ENCODE data around the gene AP4B1. TPM values are rescaled to one million over a fixed set of nuclear protein-coding genes. Genes with fewer than 3 reads are reported as not detected.
"Not testable (repeated sequence)": the region's sequence is repeated elsewhere in the genome, so short reads cannot be mapped to it uniquely, and the experiment has no call there.

Gene AP4B1
- total RNA-seq, 1 experiment from 2014 or later = 11.1 TPM

DNA sequence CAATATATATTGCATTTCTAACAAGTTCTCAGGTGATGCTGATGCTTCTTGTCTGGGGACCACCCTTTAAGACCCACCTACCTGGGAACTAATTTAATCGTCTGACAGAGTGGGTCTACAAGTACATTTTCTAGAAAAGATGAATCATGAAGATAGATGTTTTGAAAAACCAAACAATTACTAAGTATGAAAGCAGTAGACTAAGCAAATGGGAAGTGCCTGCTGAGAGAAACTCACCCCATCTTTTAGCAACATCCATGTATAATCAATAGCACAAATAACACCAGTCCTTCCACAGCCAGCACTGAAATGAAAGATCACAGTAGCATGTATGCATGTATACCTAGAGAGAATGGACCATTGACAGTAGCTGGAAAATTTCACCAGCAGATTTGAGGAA lies 50.4 kb downstream of the AP4B1 start:
- POLR2A ChIA-PET = no interaction called here

DNA sequence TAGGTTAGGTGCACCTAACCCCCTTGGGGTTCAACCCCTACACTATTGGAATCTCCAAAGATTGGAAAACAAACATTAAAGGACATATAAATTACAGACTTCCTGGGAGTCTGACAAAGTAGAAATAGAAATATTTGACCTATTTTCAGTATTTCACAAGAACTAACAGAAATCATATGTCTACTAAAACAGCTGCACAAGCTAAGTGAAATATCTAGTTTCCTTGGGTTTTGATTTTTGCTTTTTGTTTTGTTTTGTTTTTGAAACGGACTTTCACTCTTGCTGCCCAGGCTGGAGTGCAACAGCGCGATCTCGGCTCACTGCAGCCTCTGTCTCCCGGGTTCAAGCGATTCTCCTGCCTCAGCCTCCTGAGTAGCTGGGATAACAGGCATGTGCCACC lies 51.9 kb downstream of the AP4B1 start:
- H4K20me1 ChIP-seq (ENCODE audit: insufficient read depth); H3K27me3 ChIP-seq (ENCODE audit: insufficient read depth, low read length); ATAC-seq; H3K36me3 ChIP-seq (ENCODE audit: control insufficient read depth in 1 of 2, insufficient read depth in 2 of 2, low read length in 2 of 2); H3K27ac ChIP-seq (ENCODE audit: low read depth, low read length); H3K4me1 ChIP-seq (ENCODE audit: control insufficient read depth in 1 of 2, insufficient read depth in 2 of 2, low read length in 2 of 2); BruUV-seq (replicated peaks); H3K9ac ChIP-seq (ENCODE audit: low read length); CTCF ChIA-PET; H3K4me3 ChIP-seq (replicated peaks in 1 of 2; ENCODE audit: low read depth in 1 of 2, low read length in 2 of 2); DNase-seq (ENCODE audit: low read depth, low spot score); H3K79me2 ChIP-seq (ENCODE audit: insufficient read depth, low read length); H3K9me2 ChIP-seq (ENCODE audit: insufficient read depth); RAD21 ChIA-PET (ENCODE audit: low non-redundant PET in 1 of 2, low total read pairs in 2 of 2, uncharacterized antibody in 2 of 2, unreplicated experiment in 2 of 2); H3K4me2 ChIP-seq (ENCODE audit: low read length); H3K9me3 ChIP-seq (ENCODE audit: control insufficient read depth in 1 of 2, insufficient read depth in 1 of 2, low read depth in 1 of 2, low read length in 2 of 2); POLR2A ChIA-PET; intact Hi-C loops (cut with micrococcal nuclease); H2AFZ ChIP-seq (ENCODE audit: low read depth, low read length, poor library complexity, severe bottlenecking): not testable (repeated sequence)

More for the DNA sequence above, 50.4 kb downstream of the AP4B1 start:
- H3K9me2 ChIP-seq (ENCODE audit: insufficient read depth) = no peaks in the 10 kb centered on the region
- TF ChIP-seq, protein P1, sequence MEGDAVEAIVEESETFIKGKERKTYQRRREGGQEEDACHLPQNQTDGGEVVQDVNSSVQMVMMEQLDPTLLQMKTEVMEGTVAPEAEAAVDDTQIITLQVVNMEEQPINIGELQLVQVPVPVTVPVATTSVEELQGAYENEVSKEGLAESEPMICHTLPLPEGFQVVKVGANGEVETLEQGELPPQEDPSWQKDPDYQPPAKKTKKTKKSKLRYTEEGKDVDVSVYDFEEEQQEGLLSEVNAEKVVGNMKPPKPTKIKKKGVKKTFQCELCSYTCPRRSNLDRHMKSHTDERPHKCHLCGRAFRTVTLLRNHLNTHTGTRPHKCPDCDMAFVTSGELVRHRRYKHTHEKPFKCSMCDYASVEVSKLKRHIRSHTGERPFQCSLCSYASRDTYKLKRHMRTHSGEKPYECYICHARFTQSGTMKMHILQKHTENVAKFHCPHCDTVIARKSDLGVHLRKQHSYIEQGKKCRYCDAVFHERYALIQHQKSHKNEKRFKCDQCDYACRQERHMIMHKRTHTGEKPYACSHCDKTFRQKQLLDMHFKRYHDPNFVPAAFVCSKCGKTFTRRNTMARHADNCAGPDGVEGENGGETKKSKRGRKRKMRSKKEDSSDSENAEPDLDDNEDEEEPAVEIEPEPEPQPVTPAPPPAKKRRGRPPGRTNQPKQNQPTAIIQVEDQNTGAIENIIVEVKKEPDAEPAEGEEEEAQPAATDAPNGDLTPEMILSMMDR (IDR thresholded peaks at IDR 0.05 in 2 of 3, conservative IDR thresholded peaks at IDR 0.05 in 1 of 3; ENCODE audit: borderline replicate concordance in 1 of 3, insufficient read depth in 1 of 3, low read depth in 2 of 3, low read length in 2 of 3) = no peak
- no peak for TF ChIP-seq YY1 (IDR thresholded peaks at IDR 0.05; ENCODE audit: extremely low read depth, insufficient replicate concordance, low read depth, low read length)
- TF ChIP-seq REST (IDR thresholded peaks at IDR 0.05; ENCODE audit: low read depth) = no peak
- TF ChIP-seq SRF (IDR thresholded peaks at IDR 0.05; ENCODE audit: low read depth) = no peak
- no peaks in the 10 kb centered on the region for H3K27me3 ChIP-seq (ENCODE audit: insufficient read depth, low read length)
- H3K4me1 ChIP-seq (ENCODE audit: control insufficient read depth in 1 of 2, insufficient read depth in 2 of 2, low read length in 2 of 2) = no peaks in the 10 kb centered on the region
- no peaks in the 10 kb centered on the region for H3K36me3 ChIP-seq (ENCODE audit: control insufficient read depth in 1 of 2, insufficient read depth in 2 of 2, low read length in 2 of 2)
- no peak overlapping the region for H3K27ac ChIP-seq (ENCODE audit: low read depth, low read length)
- no TSS peak for BruUV-seq (replicated peaks)
- RAD21 ChIA-PET (ENCODE audit: low non-redundant PET in 1 of 2, low total read pairs in 2 of 2, uncharacterized antibody in 2 of 2, unreplicated experiment in 2 of 2) = no interaction called here
- H4K20me1 ChIP-seq (ENCODE audit: insufficient read depth) = no peaks in the 10 kb centered on the region
- ATAC-seq (no peak), DNase-seq (ENCODE audit: low read depth, low spot score) (no peak)
- CTCF ChIA-PET = no interaction called here
- H3K79me2 ChIP-seq (ENCODE audit: insufficient read depth, low read length) = no peaks in the 10 kb centered on the region
- H3K4me3 ChIP-seq (replicated peaks in 1 of 2; ENCODE audit: low read depth in 1 of 2, low read length in 2 of 2) = no peak overlapping the region
- no peak overlapping the region for H2AFZ ChIP-seq (ENCODE audit: low read depth, low read length, poor library complexity, severe bottlenecking)
- intact Hi-C loops (cut with micrococcal nuclease) = no loop called here
- no peaks in the 10 kb centered on the region for H3K9me3 ChIP-seq (ENCODE audit: control insufficient read depth in 1 of 2, insufficient read depth in 1 of 2, low read depth in 1 of 2, low read length in 2 of 2)
- no peak overlapping the region for H3K4me2 ChIP-seq (ENCODE audit: low read length)
- H3K9ac ChIP-seq (ENCODE audit: low read length) = no peak overlapping the region
